ENCODE measurements around the gene MADD.

DNA sequence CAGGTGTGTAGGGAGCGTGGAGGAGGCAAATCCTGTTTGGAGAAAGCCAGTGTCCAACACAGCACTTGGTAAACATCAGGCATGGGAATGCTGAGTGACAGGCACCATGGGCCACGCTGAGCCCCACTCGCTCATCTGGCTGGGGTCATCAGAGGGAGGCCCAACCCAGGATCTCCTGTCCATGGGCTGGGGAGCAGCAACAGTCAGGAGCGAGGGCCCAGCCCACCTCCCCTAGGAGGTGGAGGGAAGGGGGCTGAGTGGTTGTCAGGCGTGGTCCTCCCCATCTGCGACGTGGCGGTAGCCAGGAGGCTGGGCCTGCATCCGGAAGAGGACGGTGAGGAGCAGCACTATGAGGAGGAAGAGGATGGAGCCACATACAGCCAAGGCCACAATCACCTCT, 30.1 kb upstream of the MADD start:
- TF ChIP-seq, protein P1, sequence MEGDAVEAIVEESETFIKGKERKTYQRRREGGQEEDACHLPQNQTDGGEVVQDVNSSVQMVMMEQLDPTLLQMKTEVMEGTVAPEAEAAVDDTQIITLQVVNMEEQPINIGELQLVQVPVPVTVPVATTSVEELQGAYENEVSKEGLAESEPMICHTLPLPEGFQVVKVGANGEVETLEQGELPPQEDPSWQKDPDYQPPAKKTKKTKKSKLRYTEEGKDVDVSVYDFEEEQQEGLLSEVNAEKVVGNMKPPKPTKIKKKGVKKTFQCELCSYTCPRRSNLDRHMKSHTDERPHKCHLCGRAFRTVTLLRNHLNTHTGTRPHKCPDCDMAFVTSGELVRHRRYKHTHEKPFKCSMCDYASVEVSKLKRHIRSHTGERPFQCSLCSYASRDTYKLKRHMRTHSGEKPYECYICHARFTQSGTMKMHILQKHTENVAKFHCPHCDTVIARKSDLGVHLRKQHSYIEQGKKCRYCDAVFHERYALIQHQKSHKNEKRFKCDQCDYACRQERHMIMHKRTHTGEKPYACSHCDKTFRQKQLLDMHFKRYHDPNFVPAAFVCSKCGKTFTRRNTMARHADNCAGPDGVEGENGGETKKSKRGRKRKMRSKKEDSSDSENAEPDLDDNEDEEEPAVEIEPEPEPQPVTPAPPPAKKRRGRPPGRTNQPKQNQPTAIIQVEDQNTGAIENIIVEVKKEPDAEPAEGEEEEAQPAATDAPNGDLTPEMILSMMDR (IDR thresholded peaks at IDR 0.05), result no peak
- no peak for TF ChIP-seq POLR2A (IDR thresholded peaks at IDR 0.05)
